ENCODE results near the gene CMIP.
"Not testable (repeated sequence)": the region's sequence is repeated elsewhere in the genome, so short reads cannot be mapped to it uniquely, and the experiment has no call there.

CMIP gene

GRCh38 chr16:81421536-81421935, 23.1 kb upstream of the CMIP start:
- no peak for DNase-seq (ENCODE audit: low spot score)

GRCh38 chr16:81422153-81422552, 22.5 kb upstream of the CMIP start:
- not testable (repeated sequence) for DNase-seq (ENCODE audit: low spot score)

DNA sequence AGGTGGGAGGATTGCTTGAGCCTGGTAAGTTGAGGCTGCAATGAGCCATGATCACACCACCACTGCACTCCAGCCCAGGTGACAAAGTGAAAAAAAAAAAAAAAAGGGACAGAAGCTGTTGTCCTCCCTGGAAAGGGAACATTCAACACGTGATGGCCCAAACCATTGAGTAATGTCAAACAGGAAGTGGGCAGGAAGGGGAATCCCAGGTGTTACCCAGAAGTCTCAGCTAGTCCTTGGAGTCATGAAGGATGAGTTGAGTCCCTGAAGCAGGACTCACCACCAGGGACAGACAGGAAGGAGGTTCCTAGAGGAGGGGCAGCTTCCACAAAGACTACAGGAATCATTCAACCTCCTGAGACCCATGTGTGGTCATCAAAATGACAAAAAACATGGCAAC, 19.8 kb upstream of the CMIP start:
- DNase-seq (ENCODE audit: low spot score) = no peak

- DNase-seq (ENCODE audit: low spot score) = no peak
Observed at GRCh38 chr16:81427219-81427618, 17.4 kb upstream of the CMIP start.

DNA sequence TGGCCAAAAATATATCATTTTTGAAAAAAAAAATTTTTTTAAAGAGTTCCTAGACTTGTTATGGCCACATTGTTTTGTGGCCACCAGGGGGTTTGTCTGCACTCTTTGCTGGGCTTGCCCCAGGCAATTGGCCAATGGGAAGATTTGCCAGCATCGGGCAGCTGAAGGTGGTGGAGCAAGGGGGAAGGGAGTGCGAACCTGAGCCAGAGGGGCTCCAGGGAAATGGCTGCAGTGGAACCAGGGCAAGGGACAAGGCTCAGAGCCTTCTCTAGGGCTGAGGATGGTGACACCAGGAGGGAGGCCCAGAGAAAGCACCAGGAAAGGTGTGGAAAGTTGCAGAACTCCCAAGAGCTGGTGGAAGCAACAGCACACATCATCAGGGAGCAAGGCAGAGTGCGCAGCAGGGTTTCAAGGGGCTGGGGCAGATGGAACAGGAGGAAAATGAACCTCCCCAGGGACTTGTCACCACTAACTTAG, 15.5 kb upstream of the CMIP start:
- no peak for DNase-seq (ENCODE audit: low spot score)

GRCh38 chr16:81431554-81432353, 12.9 kb upstream of the CMIP start:
- DNase-seq (ENCODE audit: low spot score) = no peak

DNA sequence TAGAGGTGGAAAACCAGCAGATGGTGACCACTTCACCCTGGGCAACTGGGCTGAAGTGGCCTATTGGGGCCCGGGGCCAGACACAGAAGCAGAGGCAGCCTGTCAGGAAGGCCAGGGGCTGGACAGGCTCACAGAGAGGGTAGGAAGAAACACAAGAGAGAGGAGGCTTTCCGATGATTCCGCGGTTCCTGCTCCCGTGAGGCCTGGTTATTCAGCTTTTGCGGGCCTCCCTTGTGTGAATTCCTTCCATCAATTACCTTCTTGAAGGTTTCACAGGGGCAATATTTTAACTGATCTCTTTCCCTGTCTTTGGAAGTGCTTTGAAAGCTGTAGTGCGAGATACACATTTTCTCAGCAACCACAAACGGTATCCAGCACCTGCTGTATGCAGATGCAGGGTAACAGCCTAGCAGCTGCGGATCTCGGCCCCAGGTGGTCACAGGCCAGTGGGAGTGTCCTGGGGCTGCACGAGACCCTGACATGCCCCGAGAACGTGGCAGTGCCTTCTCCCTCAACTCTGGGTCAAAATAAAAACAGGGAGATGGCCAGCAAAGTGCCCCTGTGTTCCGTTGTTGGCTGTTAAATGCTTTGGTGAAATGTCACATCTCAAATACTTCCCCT, 11.6 kb upstream of the CMIP start:
- DNase-seq (ENCODE audit: low spot score) = no peak

DNA sequence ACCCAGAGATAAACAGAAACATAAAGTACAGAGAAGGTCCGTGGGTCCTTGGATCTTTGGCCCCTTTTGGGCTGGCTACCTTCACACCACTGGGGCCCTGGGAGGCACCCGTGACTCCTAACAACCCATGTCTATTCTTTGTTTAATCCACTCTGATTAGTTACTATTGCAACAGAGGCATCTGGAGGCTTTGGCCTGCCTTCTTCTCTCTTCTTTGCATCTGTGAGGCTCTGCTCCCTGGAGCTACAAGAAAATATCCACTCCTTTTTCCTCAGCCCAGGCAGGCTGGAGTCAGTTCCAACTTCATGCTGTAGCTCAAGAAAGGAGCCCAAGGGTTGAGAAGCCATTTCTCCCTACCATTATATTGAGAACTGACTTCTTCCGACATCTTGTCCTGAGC, 9.5 kb upstream of the CMIP start:
- no peak for DNase-seq (ENCODE audit: low spot score)

GRCh38 chr16:81435567-81435966, 9.0 kb upstream of the CMIP start:
- DNase-seq (ENCODE audit: low spot score) = no peak

GRCh38 chr16:81436386-81436785, 8.2 kb upstream of the CMIP start:
- no peak for DNase-seq (ENCODE audit: low spot score)

- DNase-seq (ENCODE audit: low spot score) = no peak
Observed at GRCh38 chr16:81437865-81438264, 6.7 kb upstream of the CMIP start.

GRCh38 chr16:81440888-81441761, 3.5 kb upstream of the CMIP start:
- DNase-seq (ENCODE audit: low spot score) = no peak

- no peak for DNase-seq (ENCODE audit: low spot score)
Observed at GRCh38 chr16:81442220-81442915, 2.2 kb upstream of the CMIP start.

DNA sequence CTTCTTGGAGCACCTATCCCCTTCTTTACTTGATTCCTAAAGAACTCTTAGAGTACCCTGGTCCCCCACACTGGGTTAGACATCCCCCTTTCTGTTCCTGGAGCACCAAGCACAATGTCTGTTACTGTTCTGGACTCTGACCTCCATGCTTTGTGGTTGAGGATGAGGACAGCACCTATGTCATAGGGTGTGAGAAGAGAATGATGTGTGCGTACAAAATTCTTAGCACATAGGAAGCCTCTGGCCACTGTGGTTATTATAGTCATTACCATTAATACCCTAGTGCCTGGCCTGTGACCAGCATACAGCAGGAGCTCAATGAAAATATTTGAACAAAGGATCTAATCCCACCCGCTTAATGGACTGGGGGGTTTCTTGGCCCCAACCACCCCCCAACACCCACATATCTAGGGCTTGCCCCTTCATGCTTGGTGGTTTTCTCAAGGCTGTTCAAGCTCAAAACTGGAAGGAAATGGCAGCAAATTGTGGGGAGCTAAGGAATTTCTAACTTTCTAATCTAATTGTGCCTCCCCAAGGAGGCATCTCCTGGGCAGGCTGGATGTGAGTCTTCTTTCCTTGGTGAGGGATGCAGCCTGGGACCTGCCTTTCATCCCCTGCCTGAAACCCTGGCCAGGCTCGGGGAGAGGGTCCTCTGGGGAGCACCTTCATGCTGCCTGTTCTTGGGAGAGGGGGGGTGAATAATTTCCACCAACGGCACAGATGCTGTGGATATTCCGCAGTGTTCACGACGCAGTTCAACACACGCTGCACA, 1.5 kb upstream of the CMIP start:
- no peak for DNase-seq (ENCODE audit: low spot score)

DNA sequence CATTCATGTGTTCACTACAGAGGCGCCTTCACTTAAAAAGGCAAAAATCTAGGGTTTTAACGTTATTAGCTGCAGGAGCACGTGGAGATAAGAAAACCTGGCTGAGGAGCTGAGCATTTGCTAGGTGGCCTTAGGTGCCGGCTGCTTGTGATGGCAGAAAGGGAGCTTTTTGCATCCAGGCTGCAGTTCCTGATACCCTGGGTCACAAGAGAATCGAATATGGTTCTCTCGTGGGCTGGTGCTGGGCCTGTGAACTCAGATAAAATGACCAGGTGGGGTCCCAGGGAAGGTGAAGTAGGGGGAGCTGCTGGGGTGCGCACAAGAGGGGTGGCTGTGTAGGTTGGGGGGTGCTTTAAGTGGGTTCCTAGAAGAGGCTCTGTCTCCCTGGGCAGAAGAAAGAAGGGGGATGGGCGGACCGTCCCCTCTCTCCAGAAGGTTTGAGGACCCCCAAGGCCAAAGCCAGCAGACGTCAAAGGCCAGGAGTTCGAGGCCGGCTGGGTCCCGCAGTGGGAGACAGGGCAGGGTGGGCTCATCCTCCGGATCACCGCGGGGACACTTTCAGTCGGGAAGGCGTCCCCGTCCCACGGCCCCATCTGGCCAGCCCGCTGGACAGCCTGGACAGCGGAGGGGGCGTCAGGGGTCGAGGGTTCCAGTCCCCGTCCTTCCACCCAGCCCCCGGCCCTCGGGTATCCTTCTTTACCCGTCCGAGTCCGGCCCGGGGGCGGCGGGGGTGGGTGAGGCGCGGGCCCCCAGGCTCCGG, 740 bp upstream of the CMIP start:
- DNase-seq (ENCODE audit: low spot score) = no peak

- no peak for DNase-seq (ENCODE audit: low spot score)
Observed at GRCh38 chr16:81445143-81445961, 744 bp downstream of the CMIP start.

DNA sequence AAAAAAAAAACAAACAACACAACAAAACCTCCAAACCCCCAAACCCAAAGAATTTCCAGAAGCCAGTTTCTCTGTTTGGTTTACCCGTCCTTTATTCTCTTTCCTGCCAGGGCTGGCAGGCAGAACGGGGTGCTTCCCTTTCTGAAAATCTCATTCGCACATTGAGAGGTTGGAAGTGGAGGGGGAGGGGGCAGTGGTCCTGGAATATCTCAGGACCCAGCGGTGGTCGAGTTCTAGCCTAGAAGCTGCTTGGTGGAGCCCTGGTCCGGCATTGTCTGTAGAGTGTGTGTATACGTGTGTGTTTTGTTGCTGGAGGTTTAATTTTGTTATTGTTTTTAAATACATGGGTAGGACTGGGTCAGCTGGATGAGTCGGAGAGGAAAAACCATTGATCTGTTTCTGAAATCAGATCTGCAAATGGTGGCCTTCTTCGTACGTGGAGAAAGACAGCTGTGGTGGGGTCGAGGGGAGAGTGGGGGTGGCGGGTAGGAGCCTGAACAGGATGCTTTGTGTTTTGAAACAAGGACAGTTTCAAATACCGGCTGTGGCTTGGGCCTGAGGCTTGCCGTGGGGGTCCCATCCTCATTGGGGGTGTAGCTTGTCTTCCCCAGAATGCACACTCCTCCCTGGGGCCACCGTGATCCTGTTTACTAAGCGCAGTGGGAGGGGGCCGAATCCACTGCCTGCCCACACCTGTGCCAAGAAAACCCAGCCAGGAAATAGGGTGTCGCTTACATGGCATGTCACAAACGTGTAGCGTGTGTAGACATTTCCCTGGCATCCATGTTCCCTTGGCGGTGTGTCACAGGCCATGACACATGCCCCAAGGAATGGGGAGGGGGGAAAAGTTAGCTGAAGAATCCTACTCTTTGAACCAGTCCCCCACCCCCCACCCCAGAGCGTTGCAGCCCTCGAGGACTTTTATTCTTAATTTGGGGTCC, 1.6 kb downstream of the CMIP start:
- peak; percentile 62 for DNase-seq (ENCODE audit: low spot score)

DNA sequence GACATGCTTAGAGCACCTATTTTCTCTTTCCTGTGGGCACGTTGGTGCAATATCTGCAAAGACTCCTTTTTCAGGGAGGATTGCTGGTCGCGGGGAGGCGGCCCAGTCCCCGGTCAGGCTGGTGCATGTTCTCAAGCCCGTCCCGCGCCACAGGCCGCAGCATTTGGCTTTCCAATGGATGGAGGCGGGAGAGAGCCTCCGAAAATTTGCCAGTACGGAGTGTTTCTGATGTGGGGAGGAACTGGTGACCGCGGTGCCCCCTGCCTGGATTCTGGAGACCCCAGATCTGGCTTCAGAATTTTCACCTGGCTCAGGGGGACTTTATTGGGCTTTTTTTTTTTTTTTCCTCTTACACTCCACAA, 2.3 kb downstream of the CMIP start:
- DNase-seq (ENCODE audit: low spot score) = no peak

All from kidney capillary endothelial cell (primary cell).